GM23338 (cell line): ENCODE results near the gene C1orf21. TPM values are rescaled to one million over a fixed set of nuclear protein-coding genes. Genes with fewer than 3 reads are reported as not detected.

ENCODE experiments used
- ATAC-seq: fragments of 200-7000 bp; cut with Tn5 transposase; 3 replicates; pipeline ENCODE4 v1.9.1; 2020
- DNase-seq: peaks from one replicate; pipeline ENCODE4 v3.0.0-alpha.2; 2015; ENCODE audit warnings: low spot score
- H2AFZ ChIP-seq: fragments of 200-600 bp; sonication (generic); 2 replicates; pipeline ENCODE4 v1.8.0; 2016; ENCODE audit warnings: antibody characterized with exemption, mild to moderate bottlenecking, moderate library complexity
- H3F3A ChIP-seq: fragments of 200-600 bp; sonication (generic); replicated peaks from 2 replicates; pipeline ENCODE4 v1.8.0; 2017; ENCODE audit warnings: antibody characterized with exemption, mixed run types, low read depth
- H3K27ac ChIP-seq: fragments of 200-600 bp; sonication (generic); 2 replicates; pipeline ENCODE4 v1.6.1; 2016; ENCODE audit warnings: low read depth
- H3K27me3 ChIP-seq: fragments of 200-600 bp; sonication (generic); 2 replicates; pipeline ENCODE4 v1.8.0; 2016; ENCODE audit warnings: mild to moderate bottlenecking, mixed run types, moderate library complexity; ENCODE audit not compliant: insufficient read depth
- H3K36me3 ChIP-seq: fragments of 200-600 bp; sonication (generic); 2 replicates; pipeline ENCODE4 v1.8.0; 2016; ENCODE audit warnings: mild to moderate bottlenecking; ENCODE audit not compliant: insufficient read depth
- H3K4me1 ChIP-seq: fragments of 200-600 bp; sonication (generic); 2 replicates; pipeline ENCODE4 v1.8.0; 2016; ENCODE audit warnings: mild to moderate bottlenecking, moderate library complexity; ENCODE audit not compliant: insufficient read depth
- H3K4me2 ChIP-seq: fragments of 200-600 bp; sonication (generic); 2 replicates; pipeline ENCODE4 v1.7.1; 2017; ENCODE audit warnings: mixed run types
- H3K4me3 ChIP-seq: fragments of 200-600 bp; sonication (generic); 2 replicates; pipeline ENCODE4 v1.6.1; 2016; ENCODE audit warnings: mixed run types
- H3K79me2 ChIP-seq: fragments of 200-600 bp; sonication (generic); replicated peaks from 2 replicates; pipeline ENCODE4 v1.8.0; 2017; ENCODE audit warnings: mild to moderate bottlenecking; ENCODE audit not compliant: insufficient read depth
- H3K9me2 ChIP-seq: fragments of 200-600 bp; sonication (generic); 2 replicates; pipeline ENCODE4 v1.8.0; 2017; ENCODE audit not compliant: insufficient read depth
- H4K20me1 ChIP-seq: fragments of 200-600 bp; sonication (generic); replicated peaks from 2 replicates; pipeline ENCODE4 v1.8.0; 2017; ENCODE audit warnings: mild to moderate bottlenecking; ENCODE audit not compliant: insufficient read depth
- H3K27ac Mint-ChIP-seq: 2 replicates; pipeline ENCODE4 v1.8.0; 2020; ENCODE audit warnings: inconsistent platforms, mild to moderate bottlenecking, moderate library complexity, mixed read lengths
- H3K27me3 Mint-ChIP-seq: 3 replicates; pipeline ENCODE4 v1.8.0; 2022; ENCODE audit warnings: low read depth, mild to moderate bottlenecking, moderate library complexity, mixed read lengths, inconsistent platforms; ENCODE audit not compliant: insufficient read depth, poor library complexity
- H3K36me3 Mint-ChIP-seq: 3 replicates; pipeline ENCODE4 v1.8.0; 2021; ENCODE audit warnings: low read depth, mild to moderate bottlenecking, inconsistent platforms, moderate library complexity, mixed read lengths
- H3K4me1 Mint-ChIP-seq: 3 replicates; pipeline ENCODE4 v1.8.0; 2020; ENCODE audit warnings: mild to moderate bottlenecking, inconsistent platforms, mixed read lengths
- H3K4me3 Mint-ChIP-seq: 3 replicates; pipeline ENCODE4 v1.8.0; 2021; ENCODE audit warnings: moderate library complexity, mild to moderate bottlenecking, inconsistent platforms, mixed read lengths
- H3K9me3 Mint-ChIP-seq: 3 replicates; pipeline ENCODE4 v1.8.0; 2020; ENCODE audit warnings: moderate library complexity, mild to moderate bottlenecking, inconsistent platforms, mixed read lengths
- EZH2 ChIP-seq: fragments of 200-600 bp; sonication (generic); IDR thresholded peaks from one replicate; pipeline ENCODE4 v1.8.0; 2017; ENCODE audit warnings: antibody characterized with exemption, mild to moderate bottlenecking, low read depth; ENCODE audit not compliant: unreplicated experiment
- EZH2phosphoT487 ChIP-seq: fragments of 200-600 bp; sonication (generic); IDR thresholded peaks from one replicate; pipeline ENCODE4 v1.8.1; 2018; ENCODE audit warnings: antibody characterized with exemption; ENCODE audit not compliant: unreplicated experiment
- JUNB ChIP-seq: IDR thresholded peaks from one replicate; pipeline ENCODE4 v1.6.1; 2016; ENCODE audit warnings: antibody characterized with exemption; ENCODE audit not compliant: unreplicated experiment
- NANOG ChIP-seq: IDR thresholded peaks from 2 replicates; pipeline ENCODE4 v1.6.1; 2016; ENCODE audit warnings: antibody characterized with exemption, borderline replicate concordance
- POLR2AphosphoS5 ChIP-seq: IDR thresholded peaks from 2 replicates; pipeline ENCODE4 v1.6.1; 2016; ENCODE audit warnings: antibody characterized with exemption, low read depth
- REST ChIP-seq: IDR thresholded peaks from one replicate; pipeline ENCODE4 v1.6.1; 2018; ENCODE audit warnings: antibody characterized with exemption; ENCODE audit not compliant: unreplicated experiment
- STAT1 ChIP-seq: IDR thresholded peaks from one replicate; pipeline ENCODE4 v1.6.1; 2016; ENCODE audit warnings: antibody characterized with exemption; ENCODE audit not compliant: unreplicated experiment
- ZNF114 ChIP-seq: fragments of 250-450 bp; sonication (Bioruptor Pico); IDR thresholded peaks from 2 replicates; pipeline ENCODE4 v1.5.0; 2020; ENCODE audit warnings: mild to moderate bottlenecking, moderate library complexity
- ZNF462 ChIP-seq: fragments of 250-450 bp; sonication (Bioruptor Pico); IDR thresholded peaks from 2 replicates; pipeline ENCODE4 v1.5.0; 2020; ENCODE audit warnings: mild to moderate bottlenecking, moderate library complexity
- polyA plus RNA-seq: library from polyadenylated mRNA; unstranded; fragments of >200 nt; fragmentation: Nextera tagmentation; extraction: Ambion mirVana; gene quantifications from 2 replicates; pipeline ENCODE4 v1.2.1, GENCODE V29; 2016
- total RNA-seq: library from RNA; depleted of rRNA; stranded (reverse); fragments of >200 nt; shearing (Covaris generic); gene quantifications from 2 replicates; pipeline ENCODE4 v1.2.3, GENCODE V29; 2014
- TF ChIP-seq, protein P1 (sequence below): IDR thresholded peaks from 2 replicates; pipeline ENCODE4 v1.6.1; 2016; ENCODE audit warnings: antibody characterized with exemption

The C1orf21 gene
- total and polyA plus RNA-seq, 2 experiments from 2014 or later, result 28.0 to 40.4 TPM

DNA sequence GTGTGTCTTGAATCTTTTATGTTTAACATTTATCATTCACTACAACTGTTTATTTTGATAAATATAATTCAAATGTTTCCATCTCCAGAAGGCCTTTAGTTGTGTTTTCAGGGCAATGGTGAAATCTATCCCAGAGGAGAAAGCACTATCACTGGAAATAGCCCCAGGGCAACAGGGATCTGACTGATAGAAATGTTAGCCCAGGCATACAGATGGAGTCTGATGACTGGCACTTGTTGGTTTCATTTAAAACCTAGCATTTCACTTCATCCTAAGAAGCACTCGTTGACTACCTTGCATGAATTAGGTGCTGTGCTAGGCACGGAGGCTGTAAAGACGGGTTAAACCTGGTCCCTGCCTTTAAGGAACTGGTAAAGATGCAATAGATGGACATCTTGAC is 103.1 kb downstream of the C1orf21 start:
- Mint-ChIP-seq H3K4me1 (peaks cover 62% of the 10 kb centered on the region), H3K27ac (0 out of 2 replicates have a peak overlapping the region, but pooled peaks have one; percentile 0), H3K4me3 (no peak overlapping the region), H3K9me3 (no peaks in the 10 kb centered on the region), H3K36me3 (no peaks in the 10 kb centered on the region), H3K27me3 (peaks cover 3% of the 10 kb centered on the region)
- no peak for DNase-seq
- H3K27me3 ChIP-seq, result no peaks in the 10 kb centered on the region
- peaks cover 89% of the 10 kb centered on the region for H3K79me2 ChIP-seq
- H2AFZ ChIP-seq, result no peak overlapping the region
- H3K27ac ChIP-seq, result no peak overlapping the region
- H3F3A ChIP-seq, result no peaks in the 10 kb centered on the region; the same call in 1 of the 2 replicates
- H3K36me3 ChIP-seq, result no peaks in the 10 kb centered on the region
- no peaks in the 10 kb centered on the region for H3K9me2 ChIP-seq
- H3K4me3 ChIP-seq, result no peak overlapping the region
- TF ChIP-seq, protein P1, sequence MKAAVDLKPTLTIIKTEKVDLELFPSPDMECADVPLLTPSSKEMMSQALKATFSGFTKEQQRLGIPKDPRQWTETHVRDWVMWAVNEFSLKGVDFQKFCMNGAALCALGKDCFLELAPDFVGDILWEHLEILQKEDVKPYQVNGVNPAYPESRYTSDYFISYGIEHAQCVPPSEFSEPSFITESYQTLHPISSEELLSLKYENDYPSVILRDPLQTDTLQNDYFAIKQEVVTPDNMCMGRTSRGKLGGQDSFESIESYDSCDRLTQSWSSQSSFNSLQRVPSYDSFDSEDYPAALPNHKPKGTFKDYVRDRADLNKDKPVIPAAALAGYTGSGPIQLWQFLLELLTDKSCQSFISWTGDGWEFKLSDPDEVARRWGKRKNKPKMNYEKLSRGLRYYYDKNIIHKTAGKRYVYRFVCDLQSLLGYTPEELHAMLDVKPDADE, result no peak
- no peak for TF ChIP-seq ZNF462 (CRISPR knock-in tag)
- TF ChIP-seq EZH2, result no peak
- TF ChIP-seq ZNF114 (CRISPR knock-in tag), result no peak
- no peak for TF ChIP-seq EZH2phosphoT487
- ATAC-seq, result no peak
- H3K4me1 ChIP-seq, result peaks cover 56% of the 10 kb centered on the region
- H4K20me1 ChIP-seq, result no peaks in the 10 kb centered on the region
- no peak overlapping the region for H3K4me2 ChIP-seq

DNA sequence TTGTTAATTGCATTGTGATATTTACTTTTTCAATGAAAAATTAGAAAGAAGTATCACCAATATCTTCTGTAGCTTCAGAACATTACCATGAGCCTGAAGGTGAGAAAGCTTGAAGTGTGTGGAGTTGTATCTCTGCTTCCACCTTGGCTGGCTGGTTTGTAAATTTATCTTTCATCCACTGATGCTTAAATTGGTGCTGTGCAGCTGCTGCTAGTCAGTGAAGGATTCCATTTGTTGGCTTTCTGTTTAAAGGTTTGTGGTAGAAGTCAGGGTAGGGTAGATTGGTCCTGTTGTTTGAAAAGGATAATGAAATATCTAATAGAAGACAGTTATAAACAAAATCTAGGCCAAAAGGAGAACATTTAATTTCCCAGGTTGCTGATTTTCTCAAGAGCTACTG is 105.7 kb downstream of the C1orf21 start:
- no peaks in the 10 kb centered on the region for H4K20me1 ChIP-seq
- no peaks in the 10 kb centered on the region for H3K36me3 ChIP-seq
- no peaks in the 10 kb centered on the region for H3K27me3 ChIP-seq
- ATAC-seq, result no peak
- Mint-ChIP-seq H3K36me3 (no peaks in the 10 kb centered on the region), H3K4me1 (peaks cover 50% of the 10 kb centered on the region), H3K27ac (no peak overlapping the region), H3K27me3 (no peaks in the 10 kb centered on the region), H3K4me3 (no peak overlapping the region), H3K9me3 (no peaks in the 10 kb centered on the region)
- no peaks in the 10 kb centered on the region for H3K9me2 ChIP-seq
- DNase-seq, result no peak
- peaks cover 59% of the 10 kb centered on the region for H3K4me1 ChIP-seq
- no peak overlapping the region for H2AFZ ChIP-seq
- no peak overlapping the region for H3K4me2 ChIP-seq
- peaks cover 82% of the 10 kb centered on the region for H3K79me2 ChIP-seq
- no peaks in the 10 kb centered on the region for H3F3A ChIP-seq
- no peak overlapping the region for H3K4me3 ChIP-seq
- no peak overlapping the region for H3K27ac ChIP-seq
- TF ChIP-seq STAT1 (no peak), NANOG (no peak), EZH2 (no peak), POLR2AphosphoS5 (no peak), EZH2phosphoT487 (no peak), JUNB (no peak), REST (no peak)
- TF ChIP-seq, protein P1, result no peak
